SKM-1 (cell line): ENCODE data around the gene TMEM39B.
"Not testable (repeated sequence)": the region's sequence is repeated elsewhere in the genome, so short reads cannot be mapped to it uniquely, and the experiment has no call there.

Experiments used
- DNase-seq: peaks from one replicate; lab custom pipeline; 2025; ENCODE audit not compliant: unreplicated experiment; lab: John Stamatoyannopoulos, UW

The TMEM39B gene

GRCh38 chr1:32068957-32069588 is 3.7 kb upstream of the TMEM39B start:
- DNase-seq, result no peak

DNA sequence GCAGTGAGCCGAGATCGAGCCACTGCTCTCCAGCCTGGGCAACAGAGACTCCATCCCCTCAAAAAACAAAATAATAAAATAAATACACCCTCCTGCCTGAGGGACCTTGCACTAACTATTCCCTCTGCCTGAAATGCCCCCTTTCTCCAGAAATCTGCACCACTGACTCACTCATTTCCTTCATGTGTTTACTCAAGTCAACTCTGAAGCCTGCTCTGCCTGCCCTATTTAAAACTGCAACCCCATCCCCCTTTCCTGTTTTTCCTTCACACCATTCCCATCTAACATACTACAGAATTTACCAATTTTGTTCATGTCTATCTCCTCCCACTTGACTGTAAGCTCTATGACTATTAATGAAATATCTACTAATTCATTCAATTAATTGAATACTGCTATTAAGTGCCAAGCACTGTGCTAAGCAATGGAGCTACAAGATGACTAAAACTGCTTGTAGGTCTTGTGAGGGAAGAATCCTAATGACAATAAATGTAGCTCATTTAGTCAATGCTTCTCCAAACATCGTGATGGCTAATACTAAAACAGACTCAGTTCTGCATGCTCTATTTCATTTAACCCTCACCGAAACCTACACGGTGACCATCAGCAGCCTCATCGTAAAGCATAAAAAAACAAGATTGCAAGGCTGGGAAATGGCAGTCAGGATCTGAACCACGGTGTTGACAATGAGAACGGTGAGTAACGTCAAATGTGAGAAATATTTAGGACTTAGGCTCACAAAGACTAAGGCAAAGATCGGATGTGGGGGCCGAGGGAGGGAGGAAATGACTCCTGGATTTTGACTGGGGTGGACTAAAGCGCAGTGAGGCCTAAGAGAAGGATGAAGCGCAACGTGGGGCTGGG is 749 bp upstream of the TMEM39B start:
- no peak for DNase-seq

DNA sequence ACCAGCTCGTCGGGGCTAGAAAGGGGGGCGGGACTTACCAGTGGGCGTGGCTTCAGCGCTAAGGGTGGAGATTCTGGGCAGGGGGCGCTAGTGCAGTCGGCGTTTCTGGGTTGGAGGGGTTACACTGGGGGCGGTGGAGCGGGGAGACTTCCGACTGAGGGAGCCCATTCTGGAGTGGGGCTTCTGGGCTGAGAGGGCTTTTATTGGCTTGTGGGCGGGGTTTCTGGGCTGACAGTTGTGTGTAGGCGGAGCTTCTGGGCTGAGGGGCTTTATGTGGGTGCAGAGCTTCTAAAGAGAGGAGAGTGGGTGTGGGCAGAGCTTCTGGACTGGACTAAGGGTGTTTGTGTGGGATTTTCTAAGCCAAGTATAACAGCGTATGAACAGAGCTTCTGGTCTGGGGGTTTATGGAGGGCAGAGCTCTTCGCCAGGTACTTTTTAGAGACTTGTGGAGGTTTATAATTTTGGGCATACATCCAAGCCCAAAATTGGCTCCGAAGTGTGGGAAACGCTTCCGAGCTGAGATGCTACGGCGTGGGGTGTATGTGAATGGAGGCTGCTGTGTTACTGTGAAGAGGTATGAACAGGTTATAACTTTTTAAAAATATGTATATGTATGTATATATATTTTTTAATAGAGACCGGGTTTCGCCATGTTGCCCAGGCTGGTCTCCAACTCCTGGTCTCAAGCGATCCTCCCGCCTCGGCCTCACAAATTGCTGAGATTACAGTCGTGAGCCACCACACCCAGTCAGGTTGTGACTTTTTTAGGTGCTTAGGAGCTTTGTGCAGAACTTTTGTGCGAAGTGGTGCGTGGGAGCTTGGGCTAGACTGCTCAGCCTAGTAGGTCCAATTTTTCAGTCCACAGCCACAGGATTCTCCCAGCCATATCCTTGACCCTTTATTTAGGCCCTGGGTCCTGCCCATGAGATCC is 825 bp downstream of the TMEM39B start:
- no peak for DNase-seq

DNA sequence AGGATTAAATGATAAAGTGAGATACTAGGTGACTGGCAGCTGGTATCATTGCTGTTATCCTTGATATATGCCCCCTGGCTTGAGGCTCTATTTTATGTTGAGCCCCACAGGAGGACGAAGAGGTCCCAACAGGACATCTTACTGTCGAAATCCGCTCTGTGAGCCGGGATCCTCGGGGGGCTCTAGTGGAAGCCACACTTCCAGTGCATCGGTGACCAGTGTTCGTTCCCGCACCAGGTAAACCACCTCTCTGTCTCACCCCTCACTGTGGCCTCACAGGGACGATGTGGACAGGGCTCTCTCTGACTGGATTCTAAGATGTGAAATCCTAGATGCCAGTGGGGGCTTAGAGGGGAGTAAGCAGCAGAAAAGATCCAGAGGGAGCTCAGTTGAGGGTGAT is 2.1 kb downstream of the TMEM39B start:
- DNase-seq, result no peak

GRCh38 chr1:32077451-32077850 is 4.7 kb downstream of the TMEM39B start:
- no peak for DNase-seq

- no peak for DNase-seq
Measured at GRCh38 chr1:32082022-32082421, 9.3 kb downstream of the TMEM39B start.

- DNase-seq, result not testable (repeated sequence)
Measured at GRCh38 chr1:32086381-32086780, 13.6 kb downstream of the TMEM39B start.

DNA sequence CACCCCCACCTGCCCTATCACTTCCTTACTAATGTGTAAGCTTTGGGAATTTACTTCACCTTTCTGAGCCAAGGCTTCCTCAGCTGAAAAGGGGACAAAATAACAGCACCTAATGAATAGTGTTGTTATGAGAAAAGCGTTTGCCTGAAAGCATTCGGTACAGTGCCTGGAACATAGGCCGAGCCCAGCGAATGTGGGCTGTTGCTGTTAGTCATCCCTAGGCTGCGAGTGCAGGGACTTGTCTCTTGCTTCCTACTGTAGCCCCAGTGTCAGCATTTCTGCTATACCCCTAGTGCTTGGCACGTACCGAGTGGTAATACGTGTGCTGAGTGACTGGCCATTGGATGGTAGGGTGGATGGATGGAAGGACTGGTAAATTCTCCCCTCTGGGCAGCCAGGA is 18.4 kb downstream of the TMEM39B start:
- no peak for DNase-seq

DNA sequence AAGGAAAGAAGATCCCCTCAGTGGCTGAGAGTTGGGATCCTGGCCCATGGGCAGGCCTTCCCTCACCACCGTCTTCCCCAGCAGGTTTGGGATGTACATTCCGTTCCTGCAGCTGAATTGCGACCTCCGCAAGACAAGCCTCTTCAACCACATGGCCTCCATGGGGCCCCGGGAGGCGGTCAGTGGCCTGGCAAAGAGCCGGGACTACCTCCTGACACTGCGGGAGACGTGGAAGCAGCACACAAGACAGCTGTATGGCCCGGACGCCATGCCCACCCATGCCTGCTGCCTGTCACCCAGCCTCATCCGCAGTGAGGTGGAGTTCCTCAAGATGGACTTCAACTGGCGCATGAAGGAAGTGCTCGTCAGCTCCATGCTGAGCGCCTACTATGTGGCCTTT is 18.9 kb downstream of the TMEM39B start:
- no peak for DNase-seq

DNA sequence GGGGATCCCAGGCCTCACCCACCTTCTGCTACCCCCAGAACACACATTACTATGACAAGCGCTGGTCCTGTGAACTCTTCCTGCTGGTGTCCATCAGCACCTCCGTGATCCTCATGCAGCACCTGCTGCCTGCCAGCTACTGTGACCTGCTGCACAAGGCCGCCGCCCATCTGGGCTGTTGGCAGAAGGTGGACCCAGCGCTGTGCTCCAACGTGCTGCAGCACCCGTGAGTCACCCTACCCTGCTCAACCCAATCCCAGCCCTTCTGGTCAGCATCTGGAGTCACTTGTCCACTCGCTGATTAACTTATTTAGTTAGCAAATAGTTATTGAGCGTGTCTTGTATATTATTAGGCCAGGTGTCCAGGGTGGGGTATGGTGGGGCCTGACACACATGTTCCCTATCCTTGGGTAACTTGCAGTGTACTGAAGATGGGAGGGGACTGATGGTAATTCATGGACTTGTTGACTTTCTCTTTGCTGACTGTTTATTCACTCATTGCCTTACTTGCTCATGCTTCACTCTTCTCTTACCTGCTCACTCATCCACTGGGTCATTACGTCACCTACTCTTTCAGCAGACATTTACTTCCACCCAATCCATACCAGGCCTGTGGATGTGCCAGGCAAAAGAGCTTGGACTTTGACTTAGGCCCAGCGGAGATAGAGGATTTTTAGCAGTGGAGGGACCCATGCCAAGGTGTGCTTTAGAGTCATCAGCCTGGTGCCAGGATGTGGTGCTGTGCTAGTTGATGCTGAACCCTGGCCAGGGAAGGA is 22.2 kb downstream of the TMEM39B start:
- DNase-seq, result no peak

GRCh38 chr1:32099426-32099825 is 26.7 kb downstream of the TMEM39B start:
- DNase-seq, result no peak

DNA sequence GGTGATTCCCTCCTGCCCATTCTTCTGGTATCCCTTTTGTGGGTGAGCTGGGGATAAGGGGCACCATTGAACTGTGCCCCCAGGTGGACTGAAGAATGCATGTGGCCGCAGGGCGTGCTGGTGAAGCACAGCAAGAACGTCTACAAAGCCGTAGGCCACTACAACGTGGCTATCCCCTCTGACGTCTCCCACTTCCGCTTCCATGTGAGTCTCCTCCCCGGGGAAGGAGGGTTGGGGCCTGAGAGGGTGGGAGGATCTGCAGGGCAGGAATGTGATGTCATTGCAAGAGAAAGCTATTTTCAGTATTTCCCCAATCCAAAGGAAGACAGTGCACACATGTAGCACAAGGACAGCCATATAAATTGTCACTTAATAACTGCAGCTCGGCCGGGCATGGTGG is 27.6 kb downstream of the TMEM39B start:
- no peak for DNase-seq

- DNase-seq, result no peak
Measured at GRCh38 chr1:32100807-32101708, 28.3 kb downstream of the TMEM39B start.

- DNase-seq, result no peak
Measured at GRCh38 chr1:32104127-32104526, 31.4 kb downstream of the TMEM39B start.

GRCh38 chr1:32105338-32105737 is 32.6 kb downstream of the TMEM39B start:
- DNase-seq, result no peak

- DNase-seq, result no peak
Measured at GRCh38 chr1:32106663-32107275, 34.0 kb downstream of the TMEM39B start.

GRCh38 chr1:32107742-32108661 is 35.3 kb downstream of the TMEM39B start, which contains the start of gene KPNA6:
KPNA6 (plus strand) TSS chr1:32108056; CDS start chr1:32108131, 75 bp downstream.
- DNase-seq, result peak; percentile 95

GRCh38 chr1:32111040-32111623 is 38.4 kb downstream of the TMEM39B start:
- DNase-seq, result no peak
